Measurements from ENCODE around the gene ADAMTS2. TPM values are rescaled to one million over a fixed set of nuclear protein-coding genes. Genes with fewer than 3 reads are reported as not detected.

Gene ADAMTS2
- polyA plus RNA-seq, 3 donors = 0.74 to 2.3 TPM; not detected in 1

DNA sequence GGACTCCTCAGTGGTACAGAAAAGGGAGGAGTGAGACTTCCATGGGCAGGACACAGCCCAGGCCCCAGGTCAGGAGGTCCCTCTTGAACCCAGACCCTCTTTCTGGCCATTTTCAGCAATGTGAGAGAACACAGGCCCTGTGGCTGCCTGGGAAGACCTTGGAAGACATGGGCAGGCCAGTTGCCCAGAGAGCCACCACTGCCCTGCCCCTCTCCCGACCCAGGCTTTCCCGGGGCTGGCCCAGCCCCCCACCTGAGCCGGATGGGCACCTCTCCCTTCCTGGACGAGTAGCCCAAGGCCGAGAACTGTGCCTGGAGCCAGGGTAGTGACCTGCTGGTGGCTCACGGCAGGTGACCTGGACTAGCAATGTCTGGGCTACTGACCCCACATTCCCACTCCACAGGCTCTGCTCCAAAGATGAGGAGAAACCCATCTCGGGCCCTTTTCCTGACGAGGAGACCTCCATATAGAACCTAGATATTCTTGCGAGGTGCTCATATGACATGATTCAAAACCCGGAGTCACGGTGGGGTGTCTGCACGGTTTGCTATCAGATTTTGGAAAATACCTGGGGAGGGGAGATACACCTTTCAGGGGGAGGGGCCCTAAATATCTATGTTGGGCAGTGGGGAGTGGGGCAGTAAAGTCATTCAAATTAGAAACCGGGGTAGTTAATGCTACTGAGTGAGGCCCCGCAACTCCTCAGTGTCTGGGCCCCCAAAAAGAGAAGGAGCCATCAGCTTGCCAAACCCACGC lies 225.7 kb downstream of the ADAMTS2 start:
- Mint-ChIP-seq H3K4me1 (no peaks in the 10 kb centered on the region), H3K4me3 (no peak overlapping the region), H3K9me3 (peaks cover 63 to 93% (median 82%) of the 10 kb centered on the region in 7 donors), H3K36me3 (no peaks in the 10 kb centered on the region), H3K27ac (no peak overlapping the region), H3K27me3 (ENCODE audit: low read depth in 3 of 3) (peaks cover 0 to 4% (median 2%) of the 10 kb centered on the region in 3 donors)
- no peaks in the 10 kb centered on the region for H3K36me3 ChIP-seq (replicated peaks in 1 of 2; ENCODE audit: control insufficient read depth in 1 of 2, insufficient read depth in 2 of 2, low read length in 2 of 2)
- TF ChIP-seq CTCF (IDR thresholded peaks at IDR 0.05) = no peak
- no peaks in the 10 kb centered on the region for H4K20me1 ChIP-seq (ENCODE audit: insufficient read depth, low read length)
- peaks cover 92 to 98% of the 10 kb centered on the region in 2 donors for H3K9me3 ChIP-seq (replicated peaks in 1 of 2; ENCODE audit: control insufficient read depth in 1 of 2, insufficient read depth in 1 of 2, low read length in 2 of 2)
- H3K4me2 ChIP-seq (replicated peaks; ENCODE audit: extremely low read depth, low read length, poor library complexity, severe bottlenecking) = no peak overlapping the region
- H3K27me3 ChIP-seq (ENCODE audit: control insufficient read depth in 2 of 2, insufficient read depth in 2 of 2, low read length in 2 of 2) = no peaks in the 10 kb centered on the region
- no peak overlapping the region for H3K27ac ChIP-seq (ENCODE audit: low read depth in 1 of 2, low read length in 2 of 2)
- no peak overlapping the region for H3K4me3 ChIP-seq (replicated peaks in 1 of 3; ENCODE audit: low read depth in 2 of 3, low read length in 3 of 3)
- no peak for DNase-seq
- H2AFZ ChIP-seq (ENCODE audit: insufficient read depth, low read depth, low read length, poor library complexity, severe bottlenecking) = no peak overlapping the region
- intact Hi-C loops (cut with micrococcal nuclease) = no loop called here
- WGBS (ENCODE audit: insufficient coverage) = 93% methylated on average over 13 of the region's 15 CpGs
- H3K9ac ChIP-seq (ENCODE audit: insufficient read depth, low read length, poor library complexity, severe bottlenecking) = no peak overlapping the region
- no peaks in the 10 kb centered on the region for H3K4me1 ChIP-seq (ENCODE audit: control insufficient read depth in 1 of 2, insufficient read depth in 2 of 2, low read length in 2 of 2)
- no peaks in the 10 kb centered on the region for H3K79me2 ChIP-seq (ENCODE audit: insufficient read depth, low read length)

DNA sequence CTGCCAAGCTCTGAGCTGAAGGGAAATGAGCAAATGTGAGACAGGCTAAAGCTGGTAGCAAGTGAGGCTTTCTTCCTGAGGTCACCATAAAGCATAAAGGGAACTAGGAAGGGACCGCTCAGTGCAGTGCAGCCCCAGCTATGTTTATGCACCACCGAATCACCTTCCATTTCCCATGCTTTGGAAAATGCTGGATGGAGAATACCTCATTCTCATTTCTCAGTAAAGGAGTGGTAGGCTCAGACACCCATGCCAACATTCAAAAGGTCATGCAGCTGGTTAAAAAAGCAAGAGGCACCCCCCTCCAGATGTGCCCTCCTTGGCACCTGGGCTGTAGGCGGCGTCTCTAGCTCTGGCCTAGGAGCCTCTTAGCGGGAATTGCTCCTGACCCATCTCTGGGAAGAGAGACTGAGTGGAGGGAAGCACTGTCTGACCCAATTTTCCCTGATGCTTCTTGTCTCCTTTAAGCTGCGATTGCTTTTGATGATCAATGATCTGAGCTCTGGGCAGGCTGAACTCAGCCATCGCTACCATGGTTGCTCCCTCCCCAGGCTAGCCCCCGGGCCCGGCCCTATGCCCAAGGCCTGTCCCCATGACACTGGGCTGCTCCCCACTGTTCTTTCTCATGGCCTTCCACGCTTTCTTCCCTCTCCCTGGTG lies 226.4 kb downstream of the ADAMTS2 start:
- H3K36me3 Mint-ChIP-seq = no peaks in the 10 kb centered on the region
- Histone ChIP-seq H3K4me1 (ENCODE audit: control insufficient read depth in 1 of 2, insufficient read depth in 2 of 2, low read length in 2 of 2) (no peaks in the 10 kb centered on the region), H4K20me1 (ENCODE audit: insufficient read depth, low read length) (no peaks in the 10 kb centered on the region), H2AFZ (ENCODE audit: insufficient read depth, low read depth, low read length, poor library complexity, severe bottlenecking) (no peak overlapping the region), H3K27me3 (ENCODE audit: control insufficient read depth in 2 of 2, insufficient read depth in 2 of 2, low read length in 2 of 2) (no peaks in the 10 kb centered on the region), H3K4me2 (replicated peaks; ENCODE audit: extremely low read depth, low read length, poor library complexity, severe bottlenecking) (no peak overlapping the region), H3K9me3 (replicated peaks in 1 of 2; ENCODE audit: control insufficient read depth in 1 of 2, insufficient read depth in 1 of 2, low read length in 2 of 2) (peaks cover 92 to 98% of the 10 kb centered on the region in 2 donors), H3K27ac (ENCODE audit: low read depth in 1 of 2, low read length in 2 of 2) (no peak overlapping the region), H3K36me3 (replicated peaks in 1 of 2; ENCODE audit: control insufficient read depth in 1 of 2, insufficient read depth in 2 of 2, low read length in 2 of 2) (no peaks in the 10 kb centered on the region), H3K4me3 (replicated peaks in 1 of 3; ENCODE audit: low read depth in 2 of 3, low read length in 3 of 3) (no peak overlapping the region), H3K9ac (ENCODE audit: insufficient read depth, low read length, poor library complexity, severe bottlenecking) (no peak overlapping the region), H3K79me2 (ENCODE audit: insufficient read depth, low read length) (no peaks in the 10 kb centered on the region)
- H3K27me3 Mint-ChIP-seq (ENCODE audit: low read depth in 3 of 3) = peaks cover 0 to 4% (median 2%) of the 10 kb centered on the region in 3 donors
- H3K4me3 Mint-ChIP-seq = no peak overlapping the region
- 92% methylated on average over 6 of the region's 10 CpGs for WGBS (ENCODE audit: insufficient coverage)
- peaks cover 60 to 93% (median 81%) of the 10 kb centered on the region in 7 donors for H3K9me3 Mint-ChIP-seq
- H3K4me1 Mint-ChIP-seq = no peaks in the 10 kb centered on the region
- TF ChIP-seq CTCF (IDR thresholded peaks at IDR 0.05) = no peak
- no peak for DNase-seq
- no peak overlapping the region for H3K27ac Mint-ChIP-seq
- intact Hi-C loops (cut with micrococcal nuclease) = no loop called here
